Right ventricle myocardium inferior (tissue), 1 donor: ENCODE results near the gene TUG1. TPM values are rescaled to one million over a fixed set of nuclear protein-coding genes. Genes with fewer than 3 reads are reported as not detected.

Experiments used
- ATAC-seq: fragments of 200-7000 bp; cut with Tn5 transposase; one replicate; pipeline ENCODE4 v1.9.1; 2020; ENCODE audit warnings: mild to moderate bottlenecking, moderate library complexity
- DNase-seq: peaks from one replicate; pipeline ENCODE4 v3.0.0; 2021; ENCODE audit errors: missing footprints
- intact Hi-C: fragments of 100-400 bp; cut with DNase I; formaldehyde crosslinking; loops from one replicate; pipeline ENCODE4 v1.11.0; 2022
- long read RNA-seq: library from polyadenylated mRNA; unstranded; transcript quantifications from one replicate; pipeline ENCODE4 v2.0.0, GENCODE V29; 2021
- total RNA-seq: library from RNA; stranded (reverse); fragmentation: NEBNext Ultra II Directional; extraction: Animal tissue kit (Norgen Biotek cat#: 25700); gene quantifications from one replicate; pipeline ENCODE4 v1.2.1, GENCODE V29; 2021
- donor health status: DM: no; HTN: yes; CAD: no; lungs with severe emphysema.

Gene TUG1
- 32.3 TPM for total RNA-seq
- long read RNA-seq, full-length matches to known transcripts: 6 of 9 reads
- long read RNA-seq, partial matches to known transcripts: 1 of 9 reads
- long read RNA-seq, other reads (novel, unspliced or antisense): 2 of 9 reads

GRCh38 chr22:30968924-30969531 lies at the start of gene TUG1:
TUG1 (plus strand) TSS chr22:30969265.
- peak; percentile 99 for ATAC-seq
- intact Hi-C loops: loop anchor here (1.0 to 5.0 kb wide), 5 partner anchors 22 to 193 kb away; partner anchors contain the start of gene RNF185
- DNase-seq: peak; percentile 99

GRCh38 chr22:30919973-30920372 lies 49.1 kb upstream of the TUG1 start:
- ATAC-seq (no peak), DNase-seq (no peak)
- intact Hi-C loops: loop anchor here (1.0 to 5.0 kb wide), 2 partner anchors 157 to 288 kb away; no protein-coding TSS in a partner anchor

- peak; percentile 88 for DNase-seq
- peak; percentile 76 for ATAC-seq
- intact Hi-C loops: loop anchor here (1.0 to 5.0 kb wide), 2 partner anchors 157 to 288 kb away; no protein-coding TSS in a partner anchor
Observed at GRCh38 chr22:30920407-30920806, 48.7 kb upstream of the TUG1 start.

GRCh38 chr22:30921108-30921507 lies 48.0 kb upstream of the TUG1 start:
- ATAC-seq: no peak
- no peak for DNase-seq
- intact Hi-C loops: loop anchor here (5.0 kb wide), 1 partner anchor 289 kb away; no protein-coding TSS in a partner anchor

GRCh38 chr22:30922151-30922611 lies 46.9 kb upstream of the TUG1 start:
- ATAC-seq (peak; percentile 56), DNase-seq (no peak)
- intact Hi-C loops: loop anchor here (5.0 kb wide), 1 partner anchor 290 kb away; no protein-coding TSS in a partner anchor

- DNase-seq (no peak), ATAC-seq (no peak)
- intact Hi-C loops: loop anchor here (5.0 kb wide), 1 partner anchor 291 kb away; no protein-coding TSS in a partner anchor
Observed at GRCh38 chr22:30923168-30923900, 45.7 kb upstream of the TUG1 start.

GRCh38 chr22:30925667-30926066 lies 43.4 kb upstream of the TUG1 start:
- DNase-seq: no peak
- intact Hi-C loops: no loop called here
- ATAC-seq: no peak

- intact Hi-C loops: no loop called here
- no peak for DNase-seq
- ATAC-seq: no peak
Observed at GRCh38 chr22:30926706-30927105, 42.4 kb upstream of the TUG1 start.

- ATAC-seq (no peak), DNase-seq (no peak)
- intact Hi-C loops: no loop called here
Observed at GRCh38 chr22:30927806-30928205, 41.3 kb upstream of the TUG1 start.

GRCh38 chr22:30928401-30928800 lies 40.7 kb upstream of the TUG1 start:
- no peak for DNase-seq
- no peak for ATAC-seq
- intact Hi-C loops: no loop called here

GRCh38 chr22:30930228-30930627 lies 38.8 kb upstream of the TUG1 start:
- ATAC-seq (no peak), DNase-seq (no peak)
- intact Hi-C loops: no loop called here

GRCh38 chr22:30931541-30932300 lies 37.3 kb upstream of the TUG1 start:
- ATAC-seq: no peak
- DNase-seq: no peak
- intact Hi-C loops: no loop called here

- DNase-seq (no peak), ATAC-seq (no peak)
- intact Hi-C loops: no loop called here
Observed at GRCh38 chr22:30932661-30933060, 36.4 kb upstream of the TUG1 start.

- intact Hi-C loops: no loop called here
- ATAC-seq (no peak), DNase-seq (no peak)
Observed at GRCh38 chr22:30933457-30933856, 35.6 kb upstream of the TUG1 start.

- intact Hi-C loops: no loop called here
- no peak for ATAC-seq
- no peak for DNase-seq
Observed at GRCh38 chr22:30934053-30934452, 35.0 kb upstream of the TUG1 start.

- intact Hi-C loops: no loop called here
- ATAC-seq (no peak), DNase-seq (no peak)
Observed at GRCh38 chr22:30940685-30941362, 28.2 kb upstream of the TUG1 start.

GRCh38 chr22:30941363-30941740 lies 27.7 kb upstream of the TUG1 start:
- no peak for DNase-seq
- intact Hi-C loops: no loop called here
- no peak for ATAC-seq

- DNase-seq: no peak
- no peak for ATAC-seq
- intact Hi-C loops: no loop called here
Observed at GRCh38 chr22:30943368-30943767, 25.7 kb upstream of the TUG1 start.

GRCh38 chr22:30944986-30945385 lies 24.1 kb upstream of the TUG1 start:
- ATAC-seq (no peak), DNase-seq (no peak)
- intact Hi-C loops: no loop called here
